Measurements from ENCODE around the gene MTR.

Gene MTR

DNA sequence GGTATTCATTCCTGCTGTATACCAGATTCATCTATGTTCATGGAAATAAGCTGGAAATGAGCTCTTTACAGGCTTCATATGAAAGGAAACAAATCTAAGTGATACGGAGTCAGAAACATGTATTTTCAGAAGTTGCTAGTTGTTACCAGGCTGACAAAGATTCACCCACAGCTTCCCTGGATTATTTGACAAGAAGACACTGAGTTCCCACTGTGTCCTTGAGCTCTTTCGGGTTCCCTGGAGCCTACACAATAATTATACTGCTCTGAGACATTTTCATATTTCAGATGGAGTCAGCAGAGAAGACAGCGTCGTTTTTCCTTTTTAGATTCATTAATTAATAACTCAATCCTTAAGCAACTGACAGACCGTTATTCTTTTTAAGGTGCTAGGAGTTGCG is 29.3 kb upstream of the MTR start:
- Histone ChIP-seq H3K4ac (ENCODE audit: low read depth in 1 of 2, low read length in 2 of 2) (no peak overlapping the region), H3K14ac (ENCODE audit: low read length in 2 of 2) (no peak overlapping the region), H2BK5ac (ENCODE audit: low read depth, low read length, poor library complexity, severe bottlenecking) (no peak overlapping the region), H2BK15ac (ENCODE audit: low read depth, poor library complexity, severe bottlenecking) (no peak overlapping the region), H3K79me1 (replicated peaks; ENCODE audit: low read length, poor library complexity, severe bottlenecking) (no peaks in the 10 kb centered on the region), H3K27me3 (ENCODE audit: control insufficient read depth in 1 of 2, insufficient read depth in 1 of 2, low read length in 2 of 2) (peaks cover 0 to 4% of the 10 kb centered on the region in 2 experiments), H3K4me1 (ENCODE audit: control insufficient read depth, insufficient read depth, low read depth, low read length) (no peaks in the 10 kb centered on the region), H3K4me3 (ENCODE audit: insufficient read depth in 1 of 2, low read depth in 1 of 2, low read length in 2 of 2) (no peak overlapping the region), H2BK12ac (ENCODE audit: low read length in 2 of 2) (no peak overlapping the region), H4K8ac (ENCODE audit: low read length) (no peak overlapping the region), H3K4me2 (ENCODE audit: low read length, poor library complexity, severe bottlenecking) (no peak overlapping the region), H3K9me3 (ENCODE audit: control insufficient read depth, low read length) (no peaks in the 10 kb centered on the region), H3K27ac (ENCODE audit: low read length, poor library complexity, severe bottlenecking) (no peak overlapping the region), H2AFZ (ENCODE audit: low read depth, low read length) (no peak overlapping the region), H3K18ac (ENCODE audit: low read depth in 1 of 2, low read length in 2 of 2) (no peak overlapping the region), H2AK5ac (ENCODE audit: low read length, severe bottlenecking) (no peak overlapping the region), H3K23ac (ENCODE audit: low read length in 2 of 2) (no peak overlapping the region), H2BK120ac (ENCODE audit: low read depth, low read length) (no peak overlapping the region), H3K36me3 (ENCODE audit: control insufficient read depth in 1 of 2, insufficient read depth in 2 of 2, low read depth in 1 of 2, low read length in 2 of 2) (no peaks in the 10 kb centered on the region), H3K9ac (ENCODE audit: low read length) (no peak overlapping the region), H4K91ac (ENCODE audit: low read length) (no peak overlapping the region)
- whole genome bisulfite sequencing: 76% methylated on average over 5 of the region's 6 CpGs
- no peak for DNase-seq

DNA sequence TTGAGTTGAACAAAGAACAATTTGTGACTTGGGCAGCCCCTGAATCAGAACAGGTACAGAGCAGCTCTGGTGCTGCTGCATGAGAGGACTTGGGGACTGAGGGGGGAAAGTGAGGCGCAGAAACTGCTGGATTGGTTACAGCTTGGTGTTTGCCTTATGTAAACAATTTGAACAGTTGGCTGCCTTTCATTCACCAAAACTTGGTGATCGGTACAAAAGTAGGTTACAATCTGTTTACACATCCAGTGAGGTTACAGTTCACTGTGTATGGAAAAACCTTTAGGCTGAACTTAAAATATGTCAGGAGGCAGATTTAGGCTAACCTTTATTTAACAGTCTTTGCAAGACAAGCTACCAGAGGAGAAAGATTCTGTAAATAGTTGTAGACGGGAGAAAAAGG is 28.6 kb upstream of the MTR start:
- no peak overlapping the region for H3K4ac ChIP-seq (ENCODE audit: low read depth in 1 of 2, low read length in 2 of 2)

DNA sequence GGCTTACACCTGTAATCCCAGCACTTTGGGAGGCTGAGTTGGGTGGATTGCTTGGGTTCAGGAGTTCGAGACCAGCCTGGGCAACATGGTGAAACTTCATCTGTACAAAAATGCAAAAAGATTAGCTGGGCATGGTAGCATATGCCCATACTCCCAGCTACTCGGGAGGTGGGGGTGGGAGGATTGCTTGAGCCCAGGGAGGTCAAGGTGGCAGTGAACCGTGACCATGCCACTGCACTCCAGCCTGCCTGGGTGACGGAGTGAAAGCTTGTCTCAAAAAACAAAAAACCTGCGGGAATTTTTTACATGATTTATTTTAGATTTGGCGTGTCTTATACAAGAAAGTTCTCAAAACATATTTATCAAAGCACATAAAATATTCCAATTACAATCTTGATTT is 27.8 kb upstream of the MTR start:
- H3K36me3 ChIP-seq (ENCODE audit: control insufficient read depth in 1 of 2, insufficient read depth in 2 of 2, low read depth in 1 of 2, low read length in 2 of 2): no peaks in the 10 kb centered on the region
- no peak overlapping the region for H2AK5ac ChIP-seq (ENCODE audit: low read length, severe bottlenecking)
- no peak overlapping the region for H3K4me2 ChIP-seq (ENCODE audit: low read length, poor library complexity, severe bottlenecking)
- no peak for DNase-seq
- H2BK5ac ChIP-seq (ENCODE audit: low read depth, low read length, poor library complexity, severe bottlenecking): no peak overlapping the region
- H3K79me1 ChIP-seq (replicated peaks; ENCODE audit: low read length, poor library complexity, severe bottlenecking): no peaks in the 10 kb centered on the region
- no peak overlapping the region for H2BK12ac ChIP-seq (ENCODE audit: low read length in 2 of 2)
- no peak overlapping the region for H2AFZ ChIP-seq (ENCODE audit: low read depth, low read length)
- 87% methylated on average over 3 of the region's 6 CpGs for WGBS
- no peak overlapping the region for H2BK15ac ChIP-seq (ENCODE audit: low read depth, poor library complexity, severe bottlenecking)
- no peak overlapping the region for H4K8ac ChIP-seq (ENCODE audit: low read length)
- H3K23ac ChIP-seq (ENCODE audit: low read length in 2 of 2): no peak overlapping the region
- H2BK120ac ChIP-seq (ENCODE audit: low read depth, low read length): no peak overlapping the region
- H3K27me3 ChIP-seq (ENCODE audit: control insufficient read depth in 1 of 2, insufficient read depth in 1 of 2, low read length in 2 of 2): peaks cover 0 to 4% of the 10 kb centered on the region in 2 experiments
- H3K4me3 ChIP-seq (ENCODE audit: insufficient read depth in 1 of 2, low read depth in 1 of 2, low read length in 2 of 2): no peak overlapping the region
- H3K18ac ChIP-seq (ENCODE audit: low read depth in 1 of 2, low read length in 2 of 2): no peak overlapping the region
- H3K14ac ChIP-seq (ENCODE audit: low read length in 2 of 2): no peak overlapping the region
- H3K9me3 ChIP-seq (ENCODE audit: control insufficient read depth, low read length): no peaks in the 10 kb centered on the region
- no peak overlapping the region for H4K91ac ChIP-seq (ENCODE audit: low read length)
- H3K4me1 ChIP-seq (ENCODE audit: control insufficient read depth, insufficient read depth, low read depth, low read length): no peaks in the 10 kb centered on the region
- no peak overlapping the region for H3K9ac ChIP-seq (ENCODE audit: low read length)
- no peak overlapping the region for H3K4ac ChIP-seq (ENCODE audit: low read depth in 1 of 2, low read length in 2 of 2)
- H3K27ac ChIP-seq (ENCODE audit: low read length, poor library complexity, severe bottlenecking): no peak overlapping the region

More for the DNA sequence above, 28.6 kb upstream of the MTR start:
- no peak overlapping the region for H4K91ac ChIP-seq (ENCODE audit: low read length)
- H3K23ac ChIP-seq (ENCODE audit: low read length in 2 of 2): no peak overlapping the region
- no peak overlapping the region for H2BK120ac ChIP-seq (ENCODE audit: low read depth, low read length)
- H2AFZ ChIP-seq (ENCODE audit: low read depth, low read length): no peak overlapping the region
- H3K36me3 ChIP-seq (ENCODE audit: control insufficient read depth in 1 of 2, insufficient read depth in 2 of 2, low read depth in 1 of 2, low read length in 2 of 2): no peaks in the 10 kb centered on the region
- WGBS: 80% methylated on average over 3 of the region's 3 CpGs
- H3K27me3 ChIP-seq (ENCODE audit: control insufficient read depth in 1 of 2, insufficient read depth in 1 of 2, low read length in 2 of 2): peaks cover 0 to 4% of the 10 kb centered on the region in 2 experiments
- no peak overlapping the region for H2BK15ac ChIP-seq (ENCODE audit: low read depth, poor library complexity, severe bottlenecking)
- no peak overlapping the region for H2BK5ac ChIP-seq (ENCODE audit: low read depth, low read length, poor library complexity, severe bottlenecking)
- no peak overlapping the region for H2BK12ac ChIP-seq (ENCODE audit: low read length in 2 of 2)
- DNase-seq: no peak
- H3K14ac ChIP-seq (ENCODE audit: low read length in 2 of 2): no peak overlapping the region
- H3K9me3 ChIP-seq (ENCODE audit: control insufficient read depth, low read length): no peaks in the 10 kb centered on the region
- H3K9ac ChIP-seq (ENCODE audit: low read length): no peak overlapping the region
- H3K4me2 ChIP-seq (ENCODE audit: low read length, poor library complexity, severe bottlenecking): peak overlapping the region; percentile 14
- no peaks in the 10 kb centered on the region for H3K79me1 ChIP-seq (replicated peaks; ENCODE audit: low read length, poor library complexity, severe bottlenecking)
- H4K8ac ChIP-seq (ENCODE audit: low read length): no peak overlapping the region
- no peak overlapping the region for H2AK5ac ChIP-seq (ENCODE audit: low read length, severe bottlenecking)
- no peaks in the 10 kb centered on the region for H3K4me1 ChIP-seq (ENCODE audit: control insufficient read depth, insufficient read depth, low read depth, low read length)
- no peak overlapping the region for H3K4me3 ChIP-seq (ENCODE audit: insufficient read depth in 1 of 2, low read depth in 1 of 2, low read length in 2 of 2)
- no peak overlapping the region for H3K27ac ChIP-seq (ENCODE audit: low read length, poor library complexity, severe bottlenecking)
- no peak overlapping the region for H3K18ac ChIP-seq (ENCODE audit: low read depth in 1 of 2, low read length in 2 of 2)

DNA sequence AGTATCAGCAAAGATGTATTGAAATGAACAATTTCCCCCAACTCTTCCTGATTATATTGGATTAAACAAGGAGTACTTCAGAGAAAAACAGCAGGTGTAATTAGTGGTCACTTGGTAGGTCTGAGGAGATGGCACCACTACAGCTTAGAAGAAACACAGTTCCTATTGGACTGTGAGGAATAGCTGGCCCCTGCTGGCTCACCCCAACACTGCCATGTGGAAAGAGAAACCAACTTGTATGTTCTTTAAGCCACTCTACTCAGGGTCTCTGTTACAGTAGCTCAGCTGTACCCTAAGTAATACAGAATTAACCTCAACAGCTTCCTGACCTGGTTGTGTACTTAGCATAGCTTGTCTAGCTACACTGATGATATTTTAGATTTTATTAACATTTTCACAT is 26.5 kb upstream of the MTR start:
- H2BK120ac ChIP-seq (ENCODE audit: low read depth, low read length): no peak overlapping the region
- H2AFZ ChIP-seq (ENCODE audit: low read depth, low read length): no peak overlapping the region
- DNase-seq: no peak
- H3K4ac ChIP-seq (ENCODE audit: low read depth in 1 of 2, low read length in 2 of 2): no peak overlapping the region
- H3K27ac ChIP-seq (ENCODE audit: low read length, poor library complexity, severe bottlenecking): no peak overlapping the region
- H2BK5ac ChIP-seq (ENCODE audit: low read depth, low read length, poor library complexity, severe bottlenecking): no peak overlapping the region
- no peaks in the 10 kb centered on the region for H3K9me3 ChIP-seq (ENCODE audit: control insufficient read depth, low read length)
- H2BK12ac ChIP-seq (ENCODE audit: low read length in 2 of 2): no peak overlapping the region
- no peak overlapping the region for H4K91ac ChIP-seq (ENCODE audit: low read length)
- H2BK15ac ChIP-seq (ENCODE audit: low read depth, poor library complexity, severe bottlenecking): no peak overlapping the region
- no peak overlapping the region for H3K18ac ChIP-seq (ENCODE audit: low read depth in 1 of 2, low read length in 2 of 2)
- H3K4me3 ChIP-seq (ENCODE audit: insufficient read depth in 1 of 2, low read depth in 1 of 2, low read length in 2 of 2): no peak overlapping the region
- H3K4me2 ChIP-seq (ENCODE audit: low read length, poor library complexity, severe bottlenecking): no peak overlapping the region
- H3K36me3 ChIP-seq (ENCODE audit: control insufficient read depth in 1 of 2, insufficient read depth in 2 of 2, low read depth in 1 of 2, low read length in 2 of 2): no peaks in the 10 kb centered on the region
- no peak overlapping the region for H4K8ac ChIP-seq (ENCODE audit: low read length)
- H3K4me1 ChIP-seq (ENCODE audit: control insufficient read depth, insufficient read depth, low read depth, low read length): no peaks in the 10 kb centered on the region
- peaks cover 0 to 4% of the 10 kb centered on the region in 2 experiments for H3K27me3 ChIP-seq (ENCODE audit: control insufficient read depth in 1 of 2, insufficient read depth in 1 of 2, low read length in 2 of 2)
- H3K14ac ChIP-seq (ENCODE audit: low read length in 2 of 2): no peak overlapping the region
- no peak overlapping the region for H2AK5ac ChIP-seq (ENCODE audit: low read length, severe bottlenecking)
- no peak overlapping the region for H3K23ac ChIP-seq (ENCODE audit: low read length in 2 of 2)
- no peaks in the 10 kb centered on the region for H3K79me1 ChIP-seq (replicated peaks; ENCODE audit: low read length, poor library complexity, severe bottlenecking)
- no peak overlapping the region for H3K9ac ChIP-seq (ENCODE audit: low read length)

Data from mesenchymal stem cell (in vitro differentiated cells and primary cell).